ENCODE results near the gene B4GALT7.

GRCh38 chr5:177604656-177605055 lies 4.7 kb downstream of the B4GALT7 start:
- no peak for TF ChIP-seq CTCF (IDR thresholded peaks at IDR 0.05; ENCODE audit: borderline replicate concordance, extremely low read depth, low read length, poor library complexity, severe bottlenecking)
- TF ChIP-seq EZH2 (IDR thresholded peaks at IDR 0.05; ENCODE audit: borderline replicate concordance, low read depth, low read length, severe bottlenecking), result no peak
